HG02970 (cell line): ENCODE results near the gene FRMD1.

Experiments
- ATAC-seq: cut with Tn5 transposase; IDR thresholded peaks from one replicate; pipeline ENCODE4 v1.9.1; 2021; ENCODE audit warnings: mild to moderate bottlenecking, moderate library complexity, moderate number of reproducible peaks; ENCODE audit not compliant: unreplicated experiment, low FRiP score

Gene FRMD1

DNA sequence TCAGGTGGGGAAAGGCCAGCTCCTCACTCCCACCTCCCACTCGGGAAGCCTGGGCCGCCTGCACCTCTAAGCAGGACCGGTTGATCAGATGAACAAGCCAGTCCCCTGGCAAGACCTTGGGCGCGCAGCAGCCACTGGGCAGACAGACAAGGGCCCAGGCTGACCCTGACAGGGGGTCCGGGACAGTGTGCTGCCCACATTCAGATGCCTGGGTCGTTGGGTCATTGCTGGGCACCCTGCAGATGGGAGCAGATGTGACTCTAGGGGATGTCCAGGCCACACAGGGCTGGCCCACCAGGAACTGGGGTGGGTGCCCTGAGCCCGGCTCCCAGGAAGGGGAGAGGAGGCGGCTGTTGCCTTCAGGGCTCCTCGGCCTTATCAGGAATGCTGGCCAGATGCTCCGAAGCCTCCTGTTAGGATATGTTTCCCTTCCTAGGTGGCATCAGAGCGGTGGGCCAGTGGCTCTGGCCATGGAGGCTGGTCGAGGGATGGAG lies 17.3 kb upstream of the FRMD1 start:
- no peak for ATAC-seq

DNA sequence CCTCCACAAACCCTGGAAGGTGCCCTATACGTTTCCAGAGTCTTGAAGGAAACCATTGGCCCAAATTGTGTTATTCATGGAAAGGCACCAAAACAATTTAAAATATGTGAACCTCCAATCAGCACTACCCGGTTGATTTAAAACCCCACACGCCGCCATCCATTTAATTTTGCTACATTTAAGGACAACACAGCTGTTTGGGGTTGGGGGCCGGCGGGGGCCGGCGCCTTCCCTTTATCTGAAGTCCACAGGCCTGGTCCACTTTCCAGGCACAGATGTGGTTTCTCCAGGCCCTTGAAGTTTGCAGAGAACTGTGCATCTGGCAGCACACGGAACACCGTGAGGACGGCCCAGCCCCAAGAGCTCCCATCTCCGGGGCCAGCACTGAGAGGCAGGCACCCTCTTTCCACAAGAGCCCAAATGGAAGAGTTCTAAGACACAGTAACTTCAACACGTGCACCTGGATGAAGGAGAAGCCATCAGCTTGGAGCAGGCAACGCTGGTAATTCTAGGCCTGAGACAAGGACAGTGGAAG lies 16.8 kb upstream of the FRMD1 start:
- ATAC-seq = no peak

DNA sequence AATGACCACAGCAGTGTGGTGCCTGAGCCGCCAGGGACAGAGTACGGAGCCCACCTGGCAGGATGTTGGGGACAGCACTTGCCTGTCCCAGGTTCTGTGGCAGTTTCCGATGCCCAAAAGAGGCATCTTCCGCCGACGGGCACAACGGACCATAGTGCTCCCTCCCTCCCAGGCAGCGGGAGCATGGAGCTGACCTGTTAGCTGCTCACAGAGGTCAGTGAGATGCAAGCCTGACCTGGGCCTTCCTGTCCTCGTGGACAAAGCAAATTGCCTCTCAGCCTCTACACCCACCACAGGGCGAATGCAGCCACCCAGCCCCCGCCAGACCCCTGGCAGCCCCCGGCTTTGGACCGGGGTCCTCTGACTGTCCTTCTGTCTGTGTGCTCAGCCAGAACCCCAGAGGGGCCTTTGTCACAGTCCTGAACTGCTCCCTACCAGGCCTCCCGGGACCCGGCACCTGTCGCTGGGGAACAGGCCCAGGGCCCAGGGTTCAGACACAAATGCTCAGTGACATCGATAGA lies 16.2 kb upstream of the FRMD1 start:
- ATAC-seq = no peak

DNA sequence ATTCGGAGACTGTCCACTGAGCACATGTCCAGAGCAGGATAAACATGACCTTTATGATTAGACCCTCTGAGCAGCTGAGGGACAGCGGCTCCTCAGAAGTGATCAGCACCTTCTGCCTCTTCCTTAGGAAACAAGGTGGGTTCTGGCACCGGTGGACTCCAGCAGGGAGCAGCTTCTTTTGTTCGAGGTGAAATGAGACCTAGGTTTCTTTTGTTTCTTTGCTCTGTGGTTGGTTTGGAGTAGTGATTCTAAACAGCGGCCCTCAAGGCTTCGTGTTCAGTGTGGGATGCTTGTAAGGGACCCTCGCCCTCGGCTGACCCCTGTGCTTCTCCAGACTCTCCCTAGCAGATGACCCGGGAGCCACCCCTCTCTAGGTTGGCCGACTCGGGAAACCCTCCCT lies 14.6 kb upstream of the FRMD1 start:
- no peak for ATAC-seq

DNA sequence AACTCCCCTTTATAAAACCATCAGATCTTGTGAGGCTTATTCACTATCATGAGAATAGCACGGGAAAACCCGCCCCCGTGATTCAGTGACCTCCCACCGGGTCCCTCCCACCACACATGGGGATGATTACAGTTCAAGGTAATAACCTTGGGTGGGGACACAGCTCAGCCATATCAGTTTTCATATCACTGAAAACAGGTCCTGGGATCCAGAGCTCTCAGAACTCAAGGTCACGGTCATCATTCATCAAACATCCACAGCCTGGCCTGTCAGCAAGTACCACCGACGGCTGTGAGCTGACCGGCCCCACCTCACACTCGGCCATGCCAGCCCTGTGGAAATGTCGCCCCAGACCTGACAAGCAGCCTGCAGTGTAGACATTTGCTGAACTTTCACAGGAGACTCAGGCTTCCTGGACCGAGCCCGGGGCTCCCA lies 14.1 kb upstream of the FRMD1 start:
- no peak for ATAC-seq

DNA sequence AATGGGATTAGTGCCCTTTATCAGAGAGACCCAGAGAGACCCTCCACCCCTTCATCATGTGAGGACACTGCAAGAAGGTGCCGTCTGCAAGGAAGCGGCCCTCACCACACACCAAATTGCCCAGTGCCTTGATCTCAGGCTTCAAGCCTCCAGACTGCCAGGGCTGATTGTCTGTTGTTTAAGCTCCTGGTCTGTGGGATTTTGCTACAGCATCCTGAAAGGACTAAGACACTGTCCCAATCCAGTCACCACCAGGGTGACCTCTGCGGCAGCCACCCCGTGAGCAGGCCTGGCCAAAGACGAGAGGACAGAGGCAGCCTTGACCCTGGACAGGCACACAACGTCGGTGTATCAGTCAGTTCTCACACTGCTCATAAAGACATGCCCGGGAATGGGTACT lies 13.5 kb upstream of the FRMD1 start:
- ATAC-seq = no peak

DNA sequence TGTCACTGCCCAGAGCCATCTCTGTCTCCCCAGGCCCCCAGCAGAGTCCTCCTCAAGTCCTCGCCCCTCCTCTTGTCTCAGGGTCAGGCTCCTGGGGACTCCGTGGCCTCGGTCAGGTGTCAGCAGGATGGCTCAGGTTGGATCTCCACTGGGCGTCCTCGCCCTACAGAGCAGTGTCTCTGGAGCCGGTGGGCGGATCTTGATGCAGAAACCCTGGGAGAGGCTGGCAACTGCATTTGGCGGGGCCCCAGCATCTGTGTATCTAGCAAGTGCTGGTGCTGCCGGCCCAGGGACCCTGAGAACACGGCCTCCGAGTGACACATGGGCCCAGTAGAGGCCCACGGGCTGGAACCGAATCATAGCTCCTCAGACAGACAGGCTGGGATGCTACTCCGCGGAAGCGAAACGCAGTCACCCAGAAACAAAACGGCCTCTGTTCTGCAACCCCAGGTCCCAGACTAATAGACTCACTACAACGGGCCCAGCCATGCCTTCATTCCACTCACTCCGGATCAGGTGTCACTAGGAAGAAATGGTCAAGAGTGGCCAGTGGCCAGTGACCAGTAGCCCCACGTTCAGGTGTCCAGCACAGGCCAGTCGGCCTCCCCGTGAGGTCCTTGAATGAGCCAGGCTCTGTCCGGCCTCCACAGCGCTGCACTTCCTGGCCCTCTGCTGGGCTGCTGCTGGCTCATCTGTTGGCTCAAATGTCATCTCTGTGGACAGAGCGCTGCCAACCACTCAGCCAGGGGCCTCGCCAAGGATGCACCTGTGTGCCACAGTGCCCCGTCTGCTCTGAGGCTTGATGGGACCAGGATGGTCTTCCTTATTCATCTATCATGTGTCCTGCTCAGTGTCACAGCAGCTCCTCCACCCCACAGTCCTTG lies 12.6 kb upstream of the FRMD1 start:
- no peak for ATAC-seq

DNA sequence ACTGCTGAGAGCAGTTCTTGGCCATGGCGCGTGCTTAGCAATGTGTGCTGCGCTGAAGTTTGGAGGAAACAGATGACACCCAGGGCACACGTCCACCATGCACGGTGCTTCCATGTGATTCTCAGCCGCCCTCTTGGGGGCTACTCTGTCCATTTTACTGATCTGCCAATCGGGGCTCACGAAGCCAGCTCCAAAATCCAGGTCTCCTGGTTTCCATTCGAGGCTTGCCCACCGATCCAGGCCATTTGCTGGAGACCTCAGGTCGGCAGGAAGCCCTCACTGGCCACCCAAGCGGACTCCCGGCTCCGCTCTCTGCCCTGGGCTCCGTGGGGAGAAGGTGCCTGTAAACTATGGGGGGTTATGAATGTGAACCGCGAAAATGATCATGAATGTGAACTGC lies 11.7 kb upstream of the FRMD1 start:
- no peak for ATAC-seq

DNA sequence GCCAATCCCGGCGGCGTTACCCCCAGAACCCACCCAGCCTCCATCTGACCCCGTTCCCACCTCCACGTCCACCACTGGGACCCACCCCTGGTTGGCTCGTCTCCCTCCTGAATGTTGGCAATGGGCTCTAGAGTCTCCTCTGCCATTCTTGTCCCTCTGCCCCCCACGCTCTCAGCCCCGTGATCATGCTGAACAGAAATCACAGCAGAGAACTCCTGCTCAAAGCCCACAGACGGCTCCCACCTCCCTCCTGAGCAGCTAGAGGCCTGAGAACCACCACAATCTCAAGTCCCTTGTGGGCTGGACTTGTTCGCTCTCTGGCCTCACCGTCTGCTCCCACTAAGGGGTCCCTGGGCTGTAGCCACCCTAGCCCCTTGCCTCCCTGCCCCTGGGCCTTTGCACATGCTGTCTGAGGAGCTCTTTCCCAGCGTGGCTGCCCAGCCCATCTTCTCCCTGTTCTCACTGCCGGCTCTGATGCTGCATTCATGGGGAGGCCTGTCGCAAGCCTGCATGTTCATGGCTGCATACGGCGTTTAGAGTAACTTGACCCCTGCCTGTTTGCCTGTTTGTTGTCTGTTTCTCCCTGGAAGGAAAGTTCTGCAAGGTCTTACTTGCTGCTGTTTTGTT lies 11.2 kb upstream of the FRMD1 start:
- ATAC-seq = no peak

DNA sequence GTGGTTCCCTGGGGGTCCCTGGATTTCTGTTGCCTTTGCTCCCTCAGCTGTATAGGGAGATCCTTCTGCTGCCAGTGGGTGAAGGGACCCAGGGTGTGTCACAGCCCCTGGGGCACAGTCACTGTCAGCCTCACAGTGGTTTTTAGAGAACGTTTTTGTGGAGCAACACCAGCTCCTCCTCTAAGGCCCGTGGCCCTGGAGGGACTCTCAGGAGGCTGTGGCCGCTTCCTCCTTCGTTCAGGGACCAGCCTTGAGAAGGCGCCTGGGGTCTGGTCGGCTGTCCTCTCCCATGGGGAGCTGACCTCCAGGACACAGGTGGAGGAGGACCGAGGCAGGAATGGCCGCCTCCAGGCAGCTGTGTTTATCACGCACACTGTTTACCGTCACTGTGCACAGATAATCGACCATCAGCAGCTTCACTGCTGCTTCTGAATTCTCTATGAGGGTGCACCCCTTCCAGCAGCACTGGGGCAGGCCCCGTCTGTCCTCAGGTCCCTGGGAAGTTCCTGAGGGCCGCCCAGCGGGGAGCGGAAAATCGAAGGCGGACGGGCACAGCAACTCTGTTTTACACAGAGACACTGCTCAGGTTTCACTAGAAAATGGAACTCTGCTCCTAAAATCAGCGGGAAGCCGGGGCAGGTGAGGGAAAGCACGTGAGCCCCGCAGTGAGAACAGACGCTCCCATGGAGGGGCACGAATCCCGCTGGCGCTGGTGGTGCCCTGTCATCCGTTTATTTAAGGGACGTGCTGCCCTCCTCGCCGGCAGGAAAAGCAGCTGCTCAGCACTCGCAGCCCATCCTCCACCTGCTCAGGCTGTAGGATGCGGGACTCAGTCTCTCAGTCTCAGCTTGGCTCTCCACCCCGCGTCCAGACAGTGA lies 10.4 kb upstream of the FRMD1 start:
- ATAC-seq = no peak

DNA sequence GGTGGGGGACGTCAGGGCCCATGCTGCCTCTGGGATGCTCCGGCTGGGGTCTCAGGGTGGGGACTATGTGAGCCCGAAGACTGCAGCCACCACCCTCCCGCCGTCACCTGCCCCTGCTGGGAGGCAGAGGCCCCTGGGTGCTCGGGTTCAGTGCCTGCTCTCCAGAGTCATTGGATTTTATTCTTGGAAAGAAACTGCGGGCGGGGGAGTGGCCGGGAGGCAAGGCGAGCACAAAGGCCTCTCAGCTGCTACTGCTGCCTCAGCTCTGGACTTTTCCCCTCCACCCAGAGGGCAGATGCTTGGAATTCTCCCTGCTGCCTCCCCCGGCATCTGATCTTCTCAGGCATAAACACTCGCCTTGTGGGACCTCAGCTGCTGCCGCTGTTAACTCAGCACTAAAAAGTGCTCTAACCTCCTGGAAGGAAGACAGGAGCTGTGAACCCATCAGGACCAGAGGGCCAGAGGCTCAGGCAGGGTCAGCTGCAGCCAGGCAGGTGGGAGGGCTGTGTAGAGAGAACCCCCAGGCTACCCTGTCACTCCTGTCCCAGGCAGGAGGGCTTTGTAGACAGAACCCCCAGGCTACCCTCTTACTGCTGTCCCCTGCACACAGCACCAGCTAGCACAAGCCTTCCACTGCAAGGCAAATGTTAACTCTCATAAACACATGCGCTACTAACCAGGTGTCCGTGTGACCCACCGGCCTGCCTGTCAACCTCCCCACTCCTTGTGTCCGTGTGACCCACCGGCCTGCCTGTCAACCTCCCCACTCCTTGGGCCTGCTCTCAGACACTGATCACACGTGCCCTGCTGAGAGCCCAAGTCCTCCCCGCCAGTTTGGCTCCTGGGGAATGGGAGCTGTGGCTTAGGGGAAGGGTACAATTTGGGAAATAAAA lies 9.4 kb upstream of the FRMD1 start:
- no peak for ATAC-seq

DNA sequence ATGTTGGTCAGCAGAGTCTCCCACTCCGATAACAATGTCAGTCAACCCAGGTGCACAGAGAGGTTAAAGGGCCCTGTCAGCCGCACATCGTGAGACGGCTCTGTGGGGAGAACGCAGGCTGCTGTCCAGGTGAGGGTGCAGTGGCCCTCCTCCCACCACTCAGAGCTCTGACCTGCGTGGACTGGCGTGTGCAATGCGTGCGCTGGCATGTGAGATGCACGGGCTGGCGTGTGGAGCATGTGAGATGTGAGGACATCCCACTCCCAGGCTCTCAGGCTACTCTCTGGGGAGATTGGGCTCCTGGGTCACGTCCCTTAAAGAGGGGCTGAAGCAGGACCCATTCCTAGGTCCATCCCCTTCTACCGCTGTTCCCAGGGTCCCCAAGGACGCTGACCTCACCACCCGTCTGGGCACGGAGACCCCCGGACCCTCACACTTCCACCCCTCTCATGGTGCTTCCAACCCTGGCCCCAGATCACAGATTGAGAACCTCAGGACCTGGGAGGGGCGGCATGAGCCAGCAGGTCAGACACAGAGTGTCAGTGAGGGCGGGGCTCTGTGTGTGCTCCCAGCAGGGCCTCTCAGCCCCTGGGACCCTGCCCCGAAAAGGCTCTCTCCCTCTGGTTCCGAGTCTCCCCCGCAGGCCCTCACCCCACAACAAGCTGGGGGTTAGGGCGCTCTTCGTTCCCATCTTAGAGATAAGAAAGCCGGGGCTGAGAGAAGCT lies 8.6 kb upstream of the FRMD1 start:
- no peak for ATAC-seq

DNA sequence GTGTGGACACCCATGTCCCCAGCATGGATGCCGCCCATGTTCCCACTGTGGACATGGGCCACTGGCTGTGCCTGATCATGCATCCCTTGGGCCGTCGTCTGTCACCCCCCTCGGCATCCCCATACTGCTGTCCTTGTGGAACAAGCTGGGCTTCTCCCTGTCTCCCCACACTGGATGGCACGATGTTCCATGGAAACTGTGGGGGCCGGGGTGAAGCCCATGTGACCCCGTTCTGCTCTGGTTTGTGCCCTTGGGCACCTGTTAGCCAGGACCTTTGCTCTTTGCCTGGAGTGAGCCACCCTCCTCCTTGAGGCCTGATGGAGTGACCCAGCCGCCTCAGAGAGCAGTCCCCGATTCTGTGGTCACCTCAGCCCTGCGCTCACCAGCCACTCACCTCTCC lies 7.6 kb upstream of the FRMD1 start:
- no peak for ATAC-seq

DNA sequence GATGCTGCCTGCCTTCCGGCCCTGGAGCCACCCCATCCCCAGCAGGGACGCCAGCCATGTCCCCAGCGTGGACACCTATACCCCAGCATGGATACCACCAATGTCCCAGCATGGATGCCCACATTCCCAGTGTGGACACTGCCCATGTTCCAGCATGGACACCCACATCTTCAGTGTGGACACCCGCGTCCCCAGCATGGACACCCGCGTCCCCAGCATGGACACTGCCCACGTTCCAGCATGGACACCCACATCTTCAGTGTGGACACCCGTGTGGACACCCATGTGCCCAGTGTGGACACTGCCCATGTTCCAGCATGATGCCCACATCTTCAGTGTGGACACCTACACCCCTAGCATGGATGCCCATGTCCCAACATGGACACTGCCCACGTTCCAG lies 7.1 kb upstream of the FRMD1 start:
- no peak for ATAC-seq

DNA sequence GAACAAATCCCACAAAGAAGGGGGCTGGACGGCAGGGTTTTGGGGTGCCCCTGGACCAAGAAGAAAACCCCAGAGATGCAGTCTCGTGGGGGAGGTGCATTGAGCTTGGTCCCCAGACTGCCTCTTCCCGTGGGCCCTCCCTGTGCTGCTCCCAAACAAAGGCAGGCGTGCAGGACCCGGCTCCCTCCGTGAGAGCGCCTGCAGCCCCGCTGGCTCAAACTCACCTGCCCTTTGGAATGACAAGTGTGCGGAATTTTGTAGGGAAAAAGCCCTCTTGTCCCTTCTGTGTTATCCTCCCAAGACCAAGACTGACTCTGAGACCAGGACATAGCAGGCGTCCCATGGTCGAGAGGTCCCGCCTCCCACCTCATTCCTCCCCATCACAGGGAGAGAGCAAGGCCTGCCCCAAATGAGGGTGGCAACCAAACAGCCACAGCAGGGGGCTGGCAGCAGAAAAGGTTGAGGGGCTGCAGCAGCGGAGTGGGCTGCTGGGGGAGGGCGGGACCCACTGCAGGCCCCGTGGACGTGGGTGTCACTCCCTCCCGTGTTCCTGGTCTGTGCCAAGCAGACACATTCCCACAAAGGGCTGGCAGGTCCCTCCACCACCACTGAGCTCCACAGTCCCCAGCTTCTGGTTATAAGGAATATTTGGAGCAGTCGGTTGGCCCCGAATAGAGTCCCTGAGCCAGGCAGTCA lies 5.6 kb upstream of the FRMD1 start:
- no peak for ATAC-seq

DNA sequence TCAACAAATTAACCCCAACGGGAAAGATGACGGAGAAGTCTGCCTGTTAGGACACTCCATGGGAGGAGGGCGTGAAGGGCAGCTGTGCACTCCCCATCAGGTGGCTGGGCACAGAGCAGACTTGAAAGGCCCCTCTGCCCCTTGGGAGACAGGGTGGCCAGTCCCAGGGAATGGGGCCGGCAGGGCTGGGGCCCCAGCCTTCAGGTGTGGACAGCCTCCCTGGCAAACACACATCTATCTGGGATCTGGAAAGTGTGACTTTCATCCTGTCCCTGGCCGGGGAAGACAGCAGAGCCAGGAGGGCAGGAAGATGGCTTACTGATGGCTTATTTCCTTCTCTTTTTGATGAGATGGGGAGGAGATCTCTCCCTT lies 4.5 kb upstream of the FRMD1 start:
- ATAC-seq = no peak

DNA sequence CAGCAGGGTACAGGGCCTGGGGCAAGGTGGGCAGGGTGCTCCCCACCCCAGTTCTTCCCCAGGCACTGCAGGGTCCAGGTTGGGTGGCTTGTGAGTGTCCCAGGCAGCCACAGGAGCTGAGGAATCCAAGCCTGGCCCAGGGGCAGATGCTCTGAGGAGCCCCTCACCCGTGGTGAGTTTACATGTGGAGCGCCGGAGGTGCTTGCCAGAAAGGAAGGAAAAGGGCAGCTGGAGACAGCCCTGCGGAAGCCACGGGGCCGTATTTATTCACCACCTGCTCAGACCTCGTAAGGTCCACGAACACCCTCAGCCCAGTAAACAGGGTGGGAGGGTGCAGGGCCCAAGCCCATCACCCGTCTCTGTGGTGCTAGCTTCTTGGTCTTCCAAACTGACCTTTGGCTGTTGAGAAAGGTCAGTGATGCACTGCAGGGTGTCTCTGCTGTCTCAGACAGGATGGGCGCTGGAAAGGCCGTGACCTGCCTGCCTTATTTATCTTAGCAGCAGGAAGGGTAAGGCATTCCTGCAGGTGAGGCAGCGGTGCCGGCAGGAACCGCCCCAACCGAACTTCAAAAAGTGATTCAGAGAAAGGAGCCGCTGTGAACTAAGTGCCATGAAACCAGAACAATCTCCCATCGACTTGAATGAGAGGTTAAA lies 4.0 kb upstream of the FRMD1 start:
- no peak for ATAC-seq
